ENCODE data around the gene CACNA2D3.

DNA sequence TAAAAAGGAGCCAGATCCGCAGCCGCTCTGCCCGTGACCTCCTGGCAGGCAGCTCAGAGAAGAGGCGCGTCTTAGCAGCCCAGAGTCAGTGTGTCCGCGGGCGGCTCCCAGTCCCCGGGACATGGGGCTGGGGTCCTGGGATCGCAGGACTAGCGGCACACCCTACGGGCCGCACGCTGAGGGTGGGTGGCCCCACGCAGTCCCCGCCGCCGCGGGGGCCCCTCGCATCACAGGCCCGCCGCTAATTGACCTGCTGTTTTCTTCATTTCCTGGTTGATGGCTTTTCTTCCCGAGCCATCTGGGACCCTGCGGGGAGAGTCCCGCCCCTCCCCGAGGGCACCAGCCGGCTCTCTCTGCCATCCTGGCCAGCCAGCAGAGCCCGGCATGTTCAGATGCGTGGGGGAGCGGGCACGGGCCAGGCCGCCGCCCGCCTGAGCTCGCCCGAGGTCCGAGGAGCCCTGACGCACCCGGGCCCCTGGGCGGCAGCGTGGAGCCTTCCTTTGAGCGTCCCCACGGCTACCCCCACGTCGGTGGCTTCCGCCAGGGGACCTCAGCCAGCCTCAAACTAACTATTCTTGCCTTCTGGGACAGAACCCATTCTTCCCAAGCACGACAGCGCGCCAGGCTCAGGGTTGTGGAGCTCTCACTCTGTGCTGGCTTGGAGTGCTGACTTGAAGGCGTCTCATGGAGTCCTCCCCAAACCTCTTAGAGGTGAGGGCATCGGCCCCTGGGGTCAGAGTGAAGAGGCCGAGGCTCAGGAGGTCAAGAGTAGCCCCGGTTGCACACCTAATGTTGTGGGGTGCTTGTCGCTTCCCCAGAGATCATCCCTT, 34.6 kb upstream of the CACNA2D3 start:
- no peak for TF ChIP-seq POLR2A (IDR thresholded peaks at IDR 0.05)
- TF ChIP-seq, protein P1, sequence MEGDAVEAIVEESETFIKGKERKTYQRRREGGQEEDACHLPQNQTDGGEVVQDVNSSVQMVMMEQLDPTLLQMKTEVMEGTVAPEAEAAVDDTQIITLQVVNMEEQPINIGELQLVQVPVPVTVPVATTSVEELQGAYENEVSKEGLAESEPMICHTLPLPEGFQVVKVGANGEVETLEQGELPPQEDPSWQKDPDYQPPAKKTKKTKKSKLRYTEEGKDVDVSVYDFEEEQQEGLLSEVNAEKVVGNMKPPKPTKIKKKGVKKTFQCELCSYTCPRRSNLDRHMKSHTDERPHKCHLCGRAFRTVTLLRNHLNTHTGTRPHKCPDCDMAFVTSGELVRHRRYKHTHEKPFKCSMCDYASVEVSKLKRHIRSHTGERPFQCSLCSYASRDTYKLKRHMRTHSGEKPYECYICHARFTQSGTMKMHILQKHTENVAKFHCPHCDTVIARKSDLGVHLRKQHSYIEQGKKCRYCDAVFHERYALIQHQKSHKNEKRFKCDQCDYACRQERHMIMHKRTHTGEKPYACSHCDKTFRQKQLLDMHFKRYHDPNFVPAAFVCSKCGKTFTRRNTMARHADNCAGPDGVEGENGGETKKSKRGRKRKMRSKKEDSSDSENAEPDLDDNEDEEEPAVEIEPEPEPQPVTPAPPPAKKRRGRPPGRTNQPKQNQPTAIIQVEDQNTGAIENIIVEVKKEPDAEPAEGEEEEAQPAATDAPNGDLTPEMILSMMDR (IDR thresholded peaks at IDR 0.05): no peak

Data from tibial nerve (tissue), 3 donors.